ENCODE data around the gene SERPINE2. TPM values are rescaled to one million over a fixed set of nuclear protein-coding genes. Genes with fewer than 3 reads are reported as not detected.
A peak's percentile ranks its signal among the peaks of the same experiment; 100 is the strongest.

Gene SERPINE2
- total RNA-seq, 1 donor from 2014 or later: 25.1 TPM

DNA sequence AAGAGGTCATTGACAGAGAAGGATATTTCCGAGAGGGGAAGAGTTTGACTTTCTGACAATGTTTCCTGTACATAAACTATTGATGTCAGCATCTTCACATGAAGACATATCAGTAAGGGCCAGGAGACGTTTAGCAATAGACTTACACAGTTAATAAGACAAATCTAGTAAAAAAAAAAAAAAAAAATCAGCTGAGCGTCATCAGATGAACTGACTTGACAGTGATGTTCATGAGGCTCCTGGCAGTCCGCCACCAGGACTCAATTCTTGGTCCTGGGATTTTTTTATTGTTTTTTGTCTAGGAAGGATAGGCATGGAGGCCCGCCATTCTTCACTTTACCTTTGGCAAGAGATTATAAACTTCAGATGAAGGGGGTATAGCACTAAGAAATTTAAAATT, 67.4 kb downstream of the SERPINE2 start:
- Mint-ChIP-seq H3K4me1 (ENCODE audit: low read depth) (no peaks in the 10 kb centered on the region), H3K27me3 (no peaks in the 10 kb centered on the region), H3K4me3 (ENCODE audit: low read depth) (no peak overlapping the region), H3K36me3 (ENCODE audit: insufficient read depth) (peaks cover under 1% of the 10 kb centered on the region), H3K9me3 (ENCODE audit: low read depth) (no peaks in the 10 kb centered on the region), H3K27ac (no peak overlapping the region)
- no peak for DNase-seq (ENCODE audit: low spot score, unreplicated experiment)
- TF ChIP-seq, protein P1, sequence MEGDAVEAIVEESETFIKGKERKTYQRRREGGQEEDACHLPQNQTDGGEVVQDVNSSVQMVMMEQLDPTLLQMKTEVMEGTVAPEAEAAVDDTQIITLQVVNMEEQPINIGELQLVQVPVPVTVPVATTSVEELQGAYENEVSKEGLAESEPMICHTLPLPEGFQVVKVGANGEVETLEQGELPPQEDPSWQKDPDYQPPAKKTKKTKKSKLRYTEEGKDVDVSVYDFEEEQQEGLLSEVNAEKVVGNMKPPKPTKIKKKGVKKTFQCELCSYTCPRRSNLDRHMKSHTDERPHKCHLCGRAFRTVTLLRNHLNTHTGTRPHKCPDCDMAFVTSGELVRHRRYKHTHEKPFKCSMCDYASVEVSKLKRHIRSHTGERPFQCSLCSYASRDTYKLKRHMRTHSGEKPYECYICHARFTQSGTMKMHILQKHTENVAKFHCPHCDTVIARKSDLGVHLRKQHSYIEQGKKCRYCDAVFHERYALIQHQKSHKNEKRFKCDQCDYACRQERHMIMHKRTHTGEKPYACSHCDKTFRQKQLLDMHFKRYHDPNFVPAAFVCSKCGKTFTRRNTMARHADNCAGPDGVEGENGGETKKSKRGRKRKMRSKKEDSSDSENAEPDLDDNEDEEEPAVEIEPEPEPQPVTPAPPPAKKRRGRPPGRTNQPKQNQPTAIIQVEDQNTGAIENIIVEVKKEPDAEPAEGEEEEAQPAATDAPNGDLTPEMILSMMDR (IDR thresholded peaks at IDR 0.05; ENCODE audit: unreplicated experiment): no peak

DNA sequence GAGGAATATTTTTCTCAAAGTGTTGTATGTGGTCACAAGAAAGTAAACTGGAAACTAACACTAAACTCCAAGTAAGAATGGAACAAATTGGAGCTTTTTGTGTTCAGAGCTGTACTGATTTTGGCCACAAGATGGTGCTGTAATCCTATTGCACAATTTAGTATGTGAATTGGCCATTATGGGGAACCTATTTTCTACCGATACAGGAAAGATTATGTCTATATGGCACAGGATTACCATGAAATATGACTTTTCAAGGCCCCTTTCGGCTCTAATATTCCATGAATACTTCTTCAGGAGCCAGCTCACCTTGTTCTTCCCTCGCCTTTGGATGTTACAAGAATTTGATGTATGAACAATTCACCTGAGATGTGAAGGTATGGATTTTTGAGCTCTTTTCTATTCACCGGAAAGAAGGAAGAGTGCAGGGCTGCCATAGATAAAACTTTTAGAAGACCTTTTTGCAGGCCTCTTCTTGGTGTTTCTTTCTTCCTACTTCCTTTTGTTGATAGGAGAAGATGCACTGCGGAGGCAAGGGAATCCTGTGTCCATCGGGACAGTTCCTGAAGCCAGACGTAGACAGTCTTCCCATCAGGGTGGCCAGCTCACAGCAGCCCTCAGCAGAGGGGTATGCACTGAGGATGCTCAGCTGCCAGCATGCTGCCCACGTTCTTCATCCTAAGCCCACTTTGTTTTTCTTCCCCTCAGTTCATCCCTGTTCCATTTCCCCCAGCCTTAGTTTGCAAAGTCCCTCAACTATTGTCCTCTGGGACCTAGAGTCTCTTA, 68.5 kb downstream of the SERPINE2 start:
- no peaks in the 10 kb centered on the region for H3K27me3 Mint-ChIP-seq
- TF ChIP-seq, protein P1 (IDR thresholded peaks at IDR 0.05; ENCODE audit: unreplicated experiment): peak; percentile 94
- no peaks in the 10 kb centered on the region for H3K9me3 Mint-ChIP-seq (ENCODE audit: low read depth)
- H3K4me1 Mint-ChIP-seq (ENCODE audit: low read depth): no peaks in the 10 kb centered on the region
- H3K27ac Mint-ChIP-seq: no peak overlapping the region
- H3K36me3 Mint-ChIP-seq (ENCODE audit: insufficient read depth): peaks cover 4% of the 10 kb centered on the region
- DNase-seq (ENCODE audit: low spot score, unreplicated experiment): peak; percentile 33
- no peak overlapping the region for H3K4me3 Mint-ChIP-seq (ENCODE audit: low read depth)

DNA sequence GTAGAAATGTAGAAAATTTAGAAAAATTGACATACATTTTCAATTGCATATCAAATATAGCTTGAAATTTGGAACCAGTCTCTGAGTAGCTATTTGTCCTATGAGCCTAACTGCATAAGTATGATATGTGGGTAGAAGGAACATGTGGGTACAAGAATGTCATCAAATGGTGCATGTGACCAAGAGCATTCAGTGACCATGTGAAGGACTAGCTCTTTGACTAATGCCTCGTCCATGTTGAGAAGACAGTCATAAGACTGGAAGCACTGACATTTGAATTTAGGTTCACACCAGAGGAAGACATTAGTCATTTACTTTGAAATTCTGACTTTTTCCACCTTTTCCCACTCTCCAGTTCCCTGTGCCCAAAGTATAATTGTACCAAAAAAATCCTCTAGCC, 69.2 kb downstream of the SERPINE2 start:
- Mint-ChIP-seq H3K36me3 (ENCODE audit: insufficient read depth) (peaks cover 4% of the 10 kb centered on the region), H3K27me3 (no peaks in the 10 kb centered on the region), H3K9me3 (ENCODE audit: low read depth) (no peaks in the 10 kb centered on the region), H3K4me1 (ENCODE audit: low read depth) (no peaks in the 10 kb centered on the region), H3K4me3 (ENCODE audit: low read depth) (no peak overlapping the region), H3K27ac (no peak overlapping the region)
- no peak for DNase-seq (ENCODE audit: low spot score, unreplicated experiment)
- TF ChIP-seq, protein P1 (IDR thresholded peaks at IDR 0.05; ENCODE audit: unreplicated experiment): no peak

DNA sequence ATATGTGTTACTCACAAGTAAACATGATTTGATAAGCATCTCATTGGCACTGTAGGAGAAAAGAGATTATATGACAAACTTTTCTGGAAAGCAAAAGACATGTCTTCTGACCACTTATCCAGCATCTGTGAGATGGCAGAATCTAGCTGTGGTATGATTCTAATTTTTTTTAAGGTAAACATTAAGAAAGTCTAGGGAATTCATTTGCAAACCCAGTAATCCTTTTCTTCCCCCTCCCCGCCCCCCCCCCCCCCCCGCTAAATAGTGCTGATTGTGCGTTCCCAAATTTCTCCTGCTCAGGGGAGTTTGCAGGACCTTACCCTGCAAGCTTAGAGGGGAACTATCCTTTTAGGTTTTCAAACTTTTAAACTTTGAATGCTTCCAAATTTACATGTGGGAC, 69.8 kb downstream of the SERPINE2 start:
- no peaks in the 10 kb centered on the region for H3K9me3 Mint-ChIP-seq (ENCODE audit: low read depth)
- H3K27me3 Mint-ChIP-seq: no peaks in the 10 kb centered on the region
- H3K4me3 Mint-ChIP-seq (ENCODE audit: low read depth): no peak overlapping the region
- TF ChIP-seq, protein P1 (IDR thresholded peaks at IDR 0.05; ENCODE audit: unreplicated experiment): no peak
- no peaks in the 10 kb centered on the region for H3K4me1 Mint-ChIP-seq (ENCODE audit: low read depth)
- no peak overlapping the region for H3K27ac Mint-ChIP-seq
- DNase-seq (ENCODE audit: low spot score, unreplicated experiment): no peak
- peaks cover 4% of the 10 kb centered on the region for H3K36me3 Mint-ChIP-seq (ENCODE audit: insufficient read depth)

DNA sequence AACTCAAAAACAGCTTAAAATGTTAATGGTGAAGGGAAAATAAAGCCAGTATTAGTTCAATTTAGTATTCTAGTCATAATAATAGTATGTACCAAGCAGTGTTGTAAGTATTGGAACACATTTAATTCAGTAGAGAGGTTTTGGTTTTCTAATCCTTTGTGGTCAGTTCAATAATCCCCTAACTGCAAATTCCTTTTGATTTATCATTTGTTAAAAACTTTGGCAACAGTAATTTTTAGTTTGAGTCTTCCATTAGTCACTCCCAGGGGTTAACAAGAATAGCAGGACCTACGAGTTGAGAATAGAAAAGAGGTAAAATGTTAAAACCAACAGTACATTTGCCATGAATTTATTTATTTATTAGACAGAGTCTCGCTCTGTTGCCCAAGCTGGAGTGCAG, 71.1 kb downstream of the SERPINE2 start:
- Mint-ChIP-seq H3K4me3 (ENCODE audit: low read depth) (no peak overlapping the region), H3K36me3 (ENCODE audit: insufficient read depth) (peaks cover 7% of the 10 kb centered on the region), H3K27me3 (no peaks in the 10 kb centered on the region), H3K4me1 (ENCODE audit: low read depth) (peaks cover 2% of the 10 kb centered on the region), H3K9me3 (ENCODE audit: low read depth) (no peaks in the 10 kb centered on the region), H3K27ac (no peak overlapping the region)
- DNase-seq (ENCODE audit: low spot score, unreplicated experiment): no peak
- TF ChIP-seq, protein P1 (IDR thresholded peaks at IDR 0.05; ENCODE audit: unreplicated experiment): no peak
